GM21619 (cell line): ENCODE data around the gene KANK2.
"Not testable (repeated sequence)": the region's sequence is repeated elsewhere in the genome, so short reads cannot be mapped to it uniquely, and the experiment has no call there.

Source experiments
- ATAC-seq: cut with Tn5 transposase; IDR thresholded peaks from one replicate; pipeline ENCODE4 v1.9.1; 2021; ENCODE audit not compliant: unreplicated experiment

The KANK2 gene

GRCh38 chr19:11142528-11143171 lies 54.7 kb downstream of the KANK2 start:
- ATAC-seq = no peak

GRCh38 chr19:11141937-11142527 lies 55.3 kb downstream of the KANK2 start:
- no peak for ATAC-seq

- ATAC-seq = no peak
Measured at GRCh38 chr19:11140896-11141295, 56.4 kb downstream of the KANK2 start.

- ATAC-seq = not testable (repeated sequence)
Measured at GRCh38 chr19:11140023-11140538, 57.3 kb downstream of the KANK2 start.

GRCh38 chr19:11138601-11139300 lies 58.6 kb downstream of the KANK2 start:
- ATAC-seq = no peak

GRCh38 chr19:11137542-11138384 lies 59.6 kb downstream of the KANK2 start:
- no peak for ATAC-seq

GRCh38 chr19:11136400-11137101 lies 60.8 kb downstream of the KANK2 start:
- ATAC-seq = no peak

GRCh38 chr19:11131471-11131870 lies 65.9 kb downstream of the KANK2 start:
- no peak for ATAC-seq

- ATAC-seq = no peak
Measured at GRCh38 chr19:11130824-11131455, 66.4 kb downstream of the KANK2 start.

GRCh38 chr19:11127905-11128304 lies 69.4 kb downstream of the KANK2 start:
- ATAC-seq = no peak

GRCh38 chr19:11125994-11126685 lies 71.2 kb downstream of the KANK2 start:
- no peak for ATAC-seq

- not testable (repeated sequence) for ATAC-seq
Measured at GRCh38 chr19:11124157-11124556, 73.2 kb downstream of the KANK2 start.

GRCh38 chr19:11123114-11123513 lies 74.2 kb downstream of the KANK2 start:
- no peak for ATAC-seq

GRCh38 chr19:11121963-11122362 lies 75.4 kb downstream of the KANK2 start:
- ATAC-seq = not testable (repeated sequence)

- no peak for ATAC-seq
Measured at GRCh38 chr19:11116507-11116906, 80.8 kb downstream of the KANK2 start.

GRCh38 chr19:11115895-11116446 lies 81.4 kb downstream of the KANK2 start:
- ATAC-seq = no peak

GRCh38 chr19:11115042-11115441 lies 82.3 kb downstream of the KANK2 start:
- ATAC-seq = no peak
